ENCODE data around the gene UST.
"Not testable (repeated sequence)": the region's sequence is repeated elsewhere in the genome, so short reads cannot be mapped to it uniquely, and the experiment has no call there.

Gene UST

DNA sequence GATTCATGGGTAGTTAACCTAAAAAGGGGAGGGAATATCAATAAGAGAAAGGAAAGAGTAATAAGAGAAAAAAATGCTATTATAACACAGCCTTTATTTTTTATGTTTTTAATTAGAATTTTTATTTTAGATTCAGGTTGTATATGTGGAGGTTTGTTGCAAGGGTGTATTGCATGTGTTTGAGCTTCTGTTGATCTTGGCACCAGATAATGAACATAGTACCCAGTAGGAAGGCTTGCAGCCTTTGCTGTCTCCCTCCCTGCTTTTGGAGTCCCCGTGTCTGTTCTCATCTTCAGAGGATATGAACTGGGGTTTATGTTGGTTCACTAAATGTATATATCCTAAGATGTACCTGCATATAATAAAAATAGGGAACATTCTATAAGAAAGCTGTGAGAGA lies 250.0 kb downstream of the UST start:
- TF ChIP-seq POLR2A (IDR thresholded peaks at IDR 0.05; ENCODE audit: low read length): no peak
- no peak for TF ChIP-seq GATA1 (IDR thresholded peaks at IDR 0.05; ENCODE audit: low read depth, low read length)
- no peak for DNase-seq

DNA sequence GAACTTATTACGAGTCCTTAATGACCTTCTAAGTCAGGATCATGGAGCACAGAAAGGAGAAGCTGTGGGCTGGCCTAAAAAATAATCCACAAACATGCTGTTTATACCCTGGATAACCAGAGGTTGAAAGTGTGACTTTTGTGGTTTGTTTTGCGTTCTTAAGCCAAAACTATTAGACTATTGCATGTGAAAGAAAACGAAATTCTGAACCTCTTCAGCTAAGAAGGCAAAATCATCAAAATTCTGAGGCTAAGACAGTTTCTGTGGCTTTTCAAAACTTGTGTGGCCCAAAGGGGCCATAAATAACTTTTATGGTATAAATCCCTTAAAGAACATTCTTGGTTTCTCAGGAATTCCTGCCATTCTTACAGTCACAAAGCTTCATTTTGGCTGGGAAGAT lies 251.0 kb downstream of the UST start:
- no peak for DNase-seq
- no peak for TF ChIP-seq POLR2A (IDR thresholded peaks at IDR 0.05; ENCODE audit: low read length)
- TF ChIP-seq GATA1 (IDR thresholded peaks at IDR 0.05; ENCODE audit: low read depth, low read length): no peak

DNA sequence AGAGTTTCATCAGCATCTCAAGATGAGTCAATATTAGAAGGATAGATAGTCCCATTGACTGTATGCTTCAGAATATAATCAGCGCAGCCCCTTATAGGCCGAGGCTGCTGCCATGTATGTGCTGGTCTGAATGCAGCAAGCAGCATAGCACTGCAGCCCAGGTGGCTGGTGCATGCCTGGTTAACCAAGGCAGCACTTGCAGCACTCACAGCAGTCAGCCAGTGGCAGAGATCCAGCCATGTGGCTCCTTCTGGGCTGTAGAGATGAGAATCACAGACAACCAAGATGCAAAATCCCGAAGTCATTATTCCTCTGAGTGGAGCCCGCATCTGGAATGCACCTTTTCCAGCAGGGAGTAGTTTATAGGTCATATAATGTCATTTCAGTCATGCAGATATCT lies 251.9 kb downstream of the UST start:
- TF ChIP-seq POLR2A (IDR thresholded peaks at IDR 0.05; ENCODE audit: low read length): no peak
- TF ChIP-seq GATA1 (IDR thresholded peaks at IDR 0.05; ENCODE audit: low read depth, low read length): no peak
- no peak for DNase-seq

DNA sequence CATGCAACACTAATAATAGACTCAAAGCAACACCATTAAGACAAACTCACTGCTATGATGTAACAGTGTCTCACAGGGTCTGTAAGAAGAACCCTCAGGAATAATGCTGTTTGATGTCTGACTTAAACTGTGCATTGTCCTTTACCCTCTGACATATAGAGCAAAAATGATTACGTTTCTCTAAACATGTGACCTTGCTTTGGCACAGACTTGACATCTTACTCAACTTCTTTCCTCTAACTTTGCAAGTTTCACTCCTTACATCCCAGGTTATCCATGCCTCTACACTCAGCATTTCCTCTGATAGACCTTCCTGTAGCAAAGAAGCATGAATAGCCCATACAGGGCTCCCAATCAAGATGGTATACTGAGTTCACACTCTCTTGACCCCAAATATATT lies 252.7 kb downstream of the UST start:
- DNase-seq: no peak
- TF ChIP-seq GATA1 (IDR thresholded peaks at IDR 0.05; ENCODE audit: low read depth, low read length) (no peak), POLR2A (IDR thresholded peaks at IDR 0.05; ENCODE audit: low read length) (no peak)

DNA sequence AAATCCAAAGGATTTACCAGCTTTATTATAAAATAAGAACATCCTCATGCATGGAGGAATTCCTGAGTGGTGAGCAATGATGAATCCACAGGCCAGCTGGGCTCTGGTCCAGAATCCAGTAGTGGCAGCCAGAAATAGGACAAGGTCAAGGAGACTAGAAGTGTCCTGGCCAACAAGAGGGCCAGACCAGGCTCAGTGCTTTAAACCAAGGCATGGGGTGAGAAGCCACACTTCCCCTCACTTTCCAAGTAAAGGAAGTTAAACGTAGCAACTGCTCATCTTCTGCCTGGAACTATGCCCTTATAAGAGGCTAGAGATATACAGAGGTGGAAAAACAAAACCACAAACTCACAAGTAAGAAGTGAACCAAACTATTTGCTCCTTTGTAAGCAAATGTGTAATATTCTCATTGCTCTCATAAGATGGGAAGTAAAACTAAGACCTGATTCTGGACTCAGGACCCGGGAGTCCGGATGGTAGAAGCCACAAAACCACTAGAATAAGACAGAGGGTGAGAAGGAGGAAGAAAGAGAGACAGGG lies 253.2 kb downstream of the UST start:
- TF ChIP-seq POLR2A (IDR thresholded peaks at IDR 0.05; ENCODE audit: low read length) (no peak), GATA1 (IDR thresholded peaks at IDR 0.05; ENCODE audit: low read depth, low read length) (no peak)
- no peak for DNase-seq

DNA sequence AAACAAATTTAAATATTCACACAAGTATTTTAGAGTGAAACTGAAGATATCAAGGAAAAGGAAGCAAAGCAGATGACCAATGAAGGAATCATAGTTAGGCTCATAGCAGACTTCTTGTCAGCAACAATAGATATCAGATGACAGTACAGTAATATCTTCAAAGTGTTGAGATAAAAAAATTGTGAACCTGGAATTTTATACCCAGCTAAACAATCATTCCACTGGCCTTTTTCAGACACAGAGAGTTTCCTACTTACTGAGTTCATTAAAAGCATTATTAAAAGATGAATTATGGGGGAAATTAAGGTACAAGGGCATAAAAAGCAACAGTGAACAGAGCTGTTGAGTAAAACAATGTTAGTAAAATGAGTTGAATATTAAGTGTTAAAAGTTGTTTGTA lies 254.6 kb downstream of the UST start:
- TF ChIP-seq GATA1 (IDR thresholded peaks at IDR 0.05; ENCODE audit: low read depth, low read length): no peak
- no peak for TF ChIP-seq POLR2A (IDR thresholded peaks at IDR 0.05; ENCODE audit: low read length)
- DNase-seq: no peak

DNA sequence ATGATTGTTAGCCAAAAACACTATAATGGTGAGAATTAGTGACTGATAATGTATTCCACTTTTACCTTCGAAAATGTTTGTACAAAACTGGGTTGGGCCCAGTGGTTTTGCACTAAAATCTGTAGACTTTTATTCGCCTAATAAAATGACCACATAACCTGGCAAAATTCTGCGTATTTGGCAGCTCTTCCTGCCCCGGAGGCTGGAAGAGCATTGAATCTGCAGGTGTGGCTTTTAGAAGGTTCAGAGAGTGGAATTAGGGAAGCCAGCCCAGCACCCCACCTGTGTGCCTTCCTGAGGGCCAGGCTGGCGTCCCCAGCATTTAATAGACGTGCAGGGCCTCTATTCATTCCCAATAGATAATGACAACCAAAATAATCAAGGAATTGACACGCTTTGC lies 256.7 kb downstream of the UST start:
- no peak for DNase-seq
- TF ChIP-seq GATA1 (IDR thresholded peaks at IDR 0.05; ENCODE audit: low read depth, low read length) (no peak), POLR2A (IDR thresholded peaks at IDR 0.05; ENCODE audit: low read length) (no peak)

DNA sequence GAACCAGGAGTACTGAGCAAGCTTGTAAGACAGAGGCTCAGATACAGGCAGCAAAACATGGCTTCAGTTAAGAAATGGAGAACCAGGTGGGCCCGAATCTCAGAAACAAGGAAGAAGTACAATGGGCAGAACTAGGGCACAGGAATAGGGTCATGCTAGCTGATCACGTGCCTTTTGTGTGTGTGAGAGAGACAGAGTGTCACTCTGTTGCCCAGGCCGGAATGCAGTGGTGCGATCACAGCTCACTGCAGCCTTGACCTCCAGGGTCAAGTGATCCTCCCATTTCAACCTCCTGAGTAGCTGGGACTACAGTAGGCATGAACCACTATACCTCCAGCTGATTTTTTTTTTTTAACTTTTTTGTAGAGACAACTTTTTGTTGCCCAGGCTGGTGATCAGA lies 257.8 kb downstream of the UST start:
- TF ChIP-seq GATA1 (IDR thresholded peaks at IDR 0.05; ENCODE audit: low read depth, low read length): no peak
- TF ChIP-seq POLR2A (IDR thresholded peaks at IDR 0.05; ENCODE audit: low read length): no peak
- no peak for DNase-seq

DNA sequence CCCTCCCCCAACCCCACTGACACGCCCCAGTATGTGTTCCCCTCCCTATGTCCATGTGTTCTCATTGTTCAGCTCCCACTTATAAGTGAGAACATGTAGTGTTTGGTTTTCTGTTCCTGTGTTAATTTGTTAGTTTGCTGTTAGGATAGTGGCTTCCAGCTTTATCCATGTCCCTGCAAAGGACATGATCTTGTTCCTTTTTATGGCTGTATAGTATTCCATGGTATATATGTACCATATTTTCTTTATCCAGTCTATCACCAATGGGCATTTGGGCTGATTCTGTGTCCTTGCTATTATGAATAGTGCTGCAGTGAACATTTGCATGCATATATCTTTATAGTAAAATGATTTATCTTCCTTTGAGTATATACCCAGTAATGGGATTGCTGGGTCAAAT lies 259.4 kb downstream of the UST start:
- not testable (repeated sequence) for DNase-seq

DNA sequence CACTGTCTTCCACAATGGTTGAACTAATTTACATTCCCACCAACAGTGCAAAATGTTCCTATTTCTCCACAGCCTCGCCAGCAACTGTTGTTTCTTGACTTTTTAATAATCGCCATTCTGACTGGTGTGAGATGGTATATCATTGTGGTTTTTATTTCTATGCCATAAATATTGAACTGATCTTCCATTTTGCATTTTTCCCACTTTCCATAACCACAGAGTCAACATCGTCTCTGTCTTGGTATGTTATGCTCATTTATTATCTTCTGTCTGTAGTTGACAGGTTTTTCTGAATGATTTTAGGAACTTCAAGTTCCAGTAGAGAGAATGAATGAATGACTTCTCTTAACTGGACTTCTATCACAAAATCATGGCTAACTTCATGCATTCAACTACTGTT lies 259.8 kb downstream of the UST start:
- DNase-seq: no peak

DNA sequence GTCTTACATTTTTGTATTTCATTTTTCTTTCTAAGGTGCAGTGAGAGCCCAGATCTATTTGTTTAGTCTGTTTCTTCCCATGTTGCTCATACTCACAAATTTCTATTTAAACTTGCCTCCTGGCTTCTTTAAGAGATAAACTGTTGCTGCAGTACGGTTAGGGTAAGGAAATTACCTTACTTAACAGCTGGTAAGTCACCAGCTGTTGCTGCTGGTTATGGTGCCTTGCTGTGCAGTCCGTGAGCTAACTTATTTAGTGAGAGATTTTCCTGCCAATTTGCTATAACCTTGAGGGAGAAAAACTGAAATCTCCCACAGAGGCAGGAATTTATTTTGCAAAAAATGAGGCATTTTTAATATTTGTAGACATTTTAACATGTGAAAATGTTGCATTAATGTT lies 261.0 kb downstream of the UST start:
- no peak for DNase-seq
- no peak for TF ChIP-seq GATA1 (IDR thresholded peaks at IDR 0.05; ENCODE audit: low read depth, low read length)

More for the DNA sequence above, 259.8 kb downstream of the UST start:
- TF ChIP-seq GATA1 (IDR thresholded peaks at IDR 0.05; ENCODE audit: low read depth, low read length) (no peak), POLR2A (IDR thresholded peaks at IDR 0.05; ENCODE audit: low read length) (no peak)

DNA sequence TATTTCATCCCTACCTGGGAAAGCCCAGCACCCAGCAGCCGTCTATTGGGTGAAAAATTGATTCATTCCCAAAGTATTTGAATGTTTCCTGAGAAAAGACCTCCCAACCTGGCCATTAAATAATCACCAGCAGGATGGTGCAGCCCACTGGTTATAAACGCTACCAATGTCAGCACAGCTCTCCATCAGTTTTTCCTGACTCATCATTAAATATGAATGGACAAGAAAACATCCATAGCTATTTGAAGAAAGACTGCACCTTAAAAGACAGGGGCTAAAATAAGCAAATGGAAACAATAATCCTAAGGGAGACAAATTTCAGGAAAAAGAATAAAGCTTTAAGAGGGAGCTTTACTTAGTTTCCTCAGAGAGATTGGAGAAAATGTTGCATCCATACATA lies 261.9 kb downstream of the UST start:
- TF ChIP-seq GATA1 (IDR thresholded peaks at IDR 0.05; ENCODE audit: low read depth, low read length) (no peak), POLR2A (IDR thresholded peaks at IDR 0.05; ENCODE audit: low read length) (no peak)
- no peak for DNase-seq

DNA sequence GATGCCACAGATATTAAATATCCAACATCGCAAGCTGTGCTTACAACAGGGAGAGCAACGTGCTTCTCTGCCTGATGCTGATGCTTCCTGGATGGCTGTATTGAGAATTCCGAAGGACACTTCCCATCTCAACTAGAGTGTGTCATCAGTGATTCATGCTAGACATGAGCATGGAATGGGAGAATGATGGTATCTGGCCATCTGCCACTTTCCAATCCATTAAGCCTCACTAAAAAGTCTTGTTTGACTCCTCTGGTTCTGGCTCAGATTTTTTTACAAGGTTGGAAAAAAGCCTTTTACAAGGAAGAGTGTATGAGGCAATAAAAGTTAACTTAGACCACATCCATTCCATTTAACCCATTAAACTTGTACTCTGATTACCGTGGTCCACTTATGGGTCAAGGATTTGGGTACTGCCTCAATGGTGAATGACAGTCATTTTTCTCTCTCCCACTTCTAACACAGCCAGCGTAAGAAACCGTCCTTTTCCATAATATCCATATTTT lies 265.3 kb downstream of the UST start:
- TF ChIP-seq GATA1 (IDR thresholded peaks at IDR 0.05; ENCODE audit: low read depth, low read length): no peak
- no peak for DNase-seq

DNA sequence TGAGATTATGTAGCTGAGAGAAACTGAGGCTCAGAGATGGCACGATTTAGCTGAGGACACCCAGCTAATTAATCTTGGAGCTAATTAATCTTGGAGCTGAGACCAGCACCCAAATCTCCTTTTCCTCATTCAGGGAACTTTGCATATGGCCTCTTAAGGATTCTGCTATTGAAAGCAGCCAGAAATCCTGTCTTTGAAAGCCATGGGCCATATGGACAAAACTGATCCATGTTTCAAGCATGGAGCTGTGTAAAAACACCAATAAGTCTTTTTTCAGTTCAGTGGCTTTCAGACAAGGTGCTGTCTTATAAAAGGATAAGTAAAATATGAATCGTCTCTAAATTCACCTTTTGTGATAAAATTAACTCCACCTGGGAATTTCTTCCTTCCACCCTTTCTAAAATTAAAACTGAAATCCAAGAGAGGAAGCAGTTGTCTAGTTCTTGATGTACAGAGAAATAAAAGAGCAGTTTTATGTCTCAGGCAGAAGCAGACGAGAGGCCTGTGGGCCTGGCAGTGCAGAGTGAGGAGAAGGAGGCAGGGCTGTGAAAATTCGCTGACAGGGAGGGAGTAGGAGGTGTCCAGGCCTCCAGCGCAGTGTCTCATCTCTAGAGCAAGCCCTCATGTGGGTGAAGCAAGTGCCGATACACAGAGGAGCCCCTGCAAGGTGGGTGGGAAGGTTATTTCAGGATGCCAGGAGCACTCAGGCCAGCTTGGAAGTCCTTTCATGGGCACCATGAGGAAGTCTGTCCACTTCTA lies 266.9 kb downstream of the UST start:
- no peak for DNase-seq
- TF ChIP-seq GATA1 (IDR thresholded peaks at IDR 0.05; ENCODE audit: low read depth, low read length) (no peak), POLR2A (IDR thresholded peaks at IDR 0.05; ENCODE audit: low read length) (no peak)

Measured in erythroblast (primary cell).